Measurements from ENCODE around the gene ADIPOQ.
A peak's percentile ranks its signal among the peaks of the same experiment; 100 is the strongest.
"Not testable (repeated sequence)": the region's sequence is repeated elsewhere in the genome, so short reads cannot be mapped to it uniquely, and the experiment has no call there.

Gene ADIPOQ

GRCh38 chr3:186842426-186843038 lies at the start of gene ADIPOQ:
Gene ADIPOQ (plus strand): TSS chr3:186842710. CDS start chr3:186853059, 10,349 bp downstream.
- no peak for DNase-seq

GRCh38 chr3:186798239-186798874 lies 44.2 kb upstream of the ADIPOQ start:
- no peak for DNase-seq

DNA sequence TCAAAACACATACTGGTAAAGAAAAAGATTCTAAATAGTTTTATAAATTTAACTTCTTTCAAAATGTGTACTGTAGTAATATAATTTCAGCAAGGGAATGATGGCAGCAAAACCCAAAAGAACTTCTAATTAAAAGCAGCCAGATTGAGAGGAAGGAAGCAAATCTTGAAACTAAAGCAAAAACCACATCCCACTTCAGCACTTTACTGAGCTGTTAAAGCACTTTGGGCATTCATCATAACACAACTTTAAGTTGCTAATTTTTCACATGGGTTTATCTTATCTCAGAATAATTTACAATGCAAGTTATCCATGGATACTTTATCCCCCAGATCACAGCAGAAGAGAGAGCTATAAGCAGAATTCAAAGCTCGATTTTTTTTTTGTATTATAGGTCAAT lies 42.2 kb upstream of the ADIPOQ start:
- no peak for DNase-seq

DNA sequence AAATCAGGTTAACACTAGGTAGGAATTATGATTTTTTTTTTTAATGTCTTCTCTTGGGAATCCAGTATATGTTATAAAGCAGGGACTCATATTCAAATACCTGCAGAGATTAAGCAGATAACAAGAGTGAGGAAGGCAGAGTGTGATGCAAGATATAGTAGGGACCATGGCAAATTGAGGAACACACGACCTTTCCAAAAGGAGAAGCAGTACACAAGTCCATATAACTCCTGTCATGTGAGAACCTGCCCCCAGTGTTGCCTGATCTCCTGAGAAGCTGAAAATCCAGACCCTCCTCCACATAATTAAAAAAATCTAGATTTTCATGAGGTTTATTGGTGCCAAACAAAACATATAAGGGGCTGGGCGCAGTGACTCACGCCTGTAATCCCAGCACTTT lies 39.8 kb upstream of the ADIPOQ start:
- no peak for DNase-seq

- DNase-seq = not testable (repeated sequence)
These were observed 39.1 kb upstream of the ADIPOQ start for GRCh38 chr3:186803447-186803846.

GRCh38 chr3:186806089-186807055 lies 36.1 kb upstream of the ADIPOQ start, which contains the start of gene RFC4:
Gene RFC4 (minus strand): TSS chr3:186806482. CDS start chr3:186804713, 1,769 bp downstream.
- DNase-seq = peak; percentile 89

DNA sequence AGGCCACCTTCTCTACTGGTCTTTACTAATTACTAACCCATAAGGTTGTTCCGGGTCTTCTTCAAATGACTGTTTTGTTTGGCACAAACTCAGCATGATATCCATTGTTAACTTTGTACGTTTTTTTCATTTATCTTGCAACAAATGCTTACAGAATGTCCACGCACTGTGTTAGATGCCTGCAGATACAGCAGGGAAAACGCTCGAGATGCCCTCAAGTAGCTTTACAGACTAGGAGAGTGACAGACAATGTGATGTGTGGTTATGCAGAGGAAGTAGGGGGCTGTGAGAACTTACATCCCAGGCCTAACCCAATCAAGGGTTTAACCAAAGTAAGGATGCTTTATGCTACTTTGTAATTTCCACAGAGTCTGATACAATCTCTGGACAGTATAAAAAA lies 35.3 kb upstream of the ADIPOQ start:
- DNase-seq = no peak

DNA sequence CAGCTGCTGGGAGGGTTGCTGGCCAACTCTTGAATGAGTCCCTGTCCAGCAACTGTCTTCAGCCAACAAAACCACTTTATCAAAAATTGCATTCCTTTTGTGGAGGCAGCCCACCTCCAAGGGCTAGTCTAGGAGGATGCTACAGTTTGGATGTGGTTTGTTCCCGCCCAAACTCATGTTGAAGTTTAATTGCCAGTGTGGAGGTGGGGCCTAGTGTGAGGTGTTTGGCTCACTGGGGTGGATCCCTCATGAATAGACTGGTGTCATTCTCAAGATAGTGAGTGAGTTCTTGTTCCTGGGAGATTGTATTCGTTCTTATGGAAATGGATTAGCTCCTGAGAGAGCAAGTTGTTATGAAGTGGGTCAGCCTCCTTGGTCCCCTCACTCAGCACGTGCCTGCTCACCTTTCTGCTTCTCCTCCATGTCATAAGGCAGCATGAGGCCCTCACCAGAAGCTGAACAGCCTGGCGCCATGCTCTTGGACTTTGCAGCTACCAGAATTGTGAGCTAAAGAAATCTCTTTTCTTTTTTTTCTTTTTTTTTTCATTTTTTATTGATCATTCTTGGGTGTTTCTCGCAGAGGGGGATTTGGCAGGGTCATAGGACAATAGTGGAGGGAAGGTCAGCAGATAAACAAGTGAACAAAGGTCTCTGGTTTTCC lies 32.0 kb upstream of the ADIPOQ start:
- no peak for DNase-seq

DNA sequence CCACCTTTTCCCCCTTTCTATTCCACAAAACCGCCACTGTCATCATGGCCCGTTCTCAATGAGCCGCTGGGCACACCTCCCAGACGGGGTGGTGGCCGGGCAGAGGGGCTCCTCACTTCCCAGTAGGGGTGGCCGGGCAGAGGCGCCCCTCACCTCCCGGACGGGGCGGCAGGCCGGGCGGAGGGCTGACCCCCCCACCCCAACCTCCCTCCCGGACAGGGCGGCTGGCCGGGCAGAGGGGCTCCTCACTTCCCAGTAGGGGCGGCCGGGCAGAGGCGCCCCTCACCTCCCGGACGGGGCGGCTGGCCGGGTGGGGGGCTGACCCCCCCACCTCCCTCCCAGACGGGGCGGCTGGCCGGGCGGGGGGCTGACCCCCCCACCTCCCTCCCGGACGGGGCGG lies 31.2 kb upstream of the ADIPOQ start:
- not testable (repeated sequence) for DNase-seq

GRCh38 chr3:186814100-186814499 lies 28.4 kb upstream of the ADIPOQ start:
- no peak for DNase-seq

DNA sequence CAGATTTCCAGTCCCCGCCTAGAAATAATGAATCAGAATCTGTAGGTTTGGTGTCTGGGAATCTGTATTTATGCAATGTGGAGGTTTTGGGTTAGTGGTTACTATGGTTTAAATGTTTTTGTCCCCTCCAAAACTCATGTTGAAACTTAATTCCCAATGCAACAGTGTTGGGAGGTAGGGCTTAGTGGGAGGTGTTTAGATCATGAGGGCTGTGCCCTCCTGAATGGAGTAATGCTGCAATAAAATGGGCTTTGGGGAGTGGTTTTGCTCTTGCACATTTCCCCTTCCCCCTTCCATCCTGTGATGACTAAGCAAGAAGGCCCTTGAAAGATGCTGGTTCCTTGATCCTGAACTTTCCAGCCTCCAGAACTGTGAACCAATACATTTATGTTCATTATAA lies 27.1 kb upstream of the ADIPOQ start:
- DNase-seq = no peak

- no peak for DNase-seq
These were observed 24.0 kb upstream of the ADIPOQ start for GRCh38 chr3:186818516-186818915.

- no peak for DNase-seq
These were observed 23.6 kb upstream of the ADIPOQ start for GRCh38 chr3:186818956-186819355.

- peak; percentile 25 for DNase-seq
These were observed 20.8 kb upstream of the ADIPOQ start for GRCh38 chr3:186821429-186822387.

- DNase-seq = not testable (repeated sequence)
These were observed 20.1 kb upstream of the ADIPOQ start for GRCh38 chr3:186822388-186822759.

DNA sequence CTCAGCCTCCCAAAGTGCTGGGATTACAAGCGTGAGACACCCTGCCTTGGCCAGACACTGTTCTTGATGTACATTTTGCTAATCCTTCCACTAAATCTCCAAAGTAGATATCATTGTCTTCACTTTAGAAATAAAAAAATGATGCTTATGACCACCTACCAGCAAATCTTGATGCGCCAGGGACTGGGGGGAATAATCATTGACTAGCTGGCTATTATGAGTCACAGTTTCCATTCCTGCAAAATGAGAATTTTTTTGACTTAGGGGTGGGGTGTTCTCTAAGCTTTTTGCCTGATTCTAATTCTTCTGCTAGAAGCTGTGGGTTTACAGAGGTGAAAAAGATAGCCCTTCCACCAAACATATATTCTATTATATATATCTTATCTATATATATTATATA lies 19.1 kb upstream of the ADIPOQ start:
- no peak for DNase-seq

DNA sequence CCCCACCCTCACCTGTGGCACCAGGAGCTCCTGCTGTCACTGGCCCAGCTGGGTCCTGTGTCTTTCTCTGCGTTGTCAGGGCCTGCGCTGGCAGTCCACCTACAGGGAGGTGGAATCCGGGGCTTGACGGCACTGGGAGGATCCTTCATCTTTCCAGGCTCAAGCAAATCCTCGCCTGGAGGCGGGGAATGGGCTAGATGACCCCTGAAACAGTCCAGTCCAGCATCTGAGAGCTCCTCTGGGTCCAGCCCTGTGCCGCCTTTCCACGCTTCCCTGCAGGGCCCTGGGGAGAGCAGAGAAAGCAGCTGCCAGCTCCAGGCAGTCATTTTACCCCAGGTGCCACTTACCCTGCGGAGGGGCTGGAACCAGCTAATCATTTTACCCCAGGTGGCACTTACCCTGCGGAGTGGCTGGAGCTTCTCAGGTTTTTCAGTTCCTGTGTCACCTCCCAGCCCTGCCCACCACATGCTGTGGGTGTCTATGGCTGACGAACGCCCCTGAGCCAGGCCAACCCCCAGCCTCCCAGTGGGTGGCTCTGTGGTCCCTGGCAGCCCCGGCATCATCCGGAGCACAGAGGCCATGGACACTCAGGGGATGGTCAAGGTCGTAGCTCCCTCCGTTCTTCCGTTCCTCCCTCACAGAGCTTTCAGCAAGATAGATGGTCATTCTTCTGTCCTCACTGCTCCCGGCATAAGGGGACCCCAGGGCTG lies 17.9 kb upstream of the ADIPOQ start:
- DNase-seq = no peak

- DNase-seq = peak; percentile 66
These were observed 17.2 kb upstream of the ADIPOQ start for GRCh38 chr3:186825294-186825821.

GRCh38 chr3:186825872-186826409 lies 16.6 kb upstream of the ADIPOQ start:
- no peak for DNase-seq

- DNase-seq = no peak
These were observed 16.0 kb upstream of the ADIPOQ start for GRCh38 chr3:186826410-186826975.
